ENCODE data around the gene TSSK3. TPM values are rescaled to one million over a fixed set of nuclear protein-coding genes. Genes with fewer than 3 reads are reported as not detected.

Gene TSSK3
- total RNA-seq, 1 donor from 2014 or later: 0.90 TPM

DNA sequence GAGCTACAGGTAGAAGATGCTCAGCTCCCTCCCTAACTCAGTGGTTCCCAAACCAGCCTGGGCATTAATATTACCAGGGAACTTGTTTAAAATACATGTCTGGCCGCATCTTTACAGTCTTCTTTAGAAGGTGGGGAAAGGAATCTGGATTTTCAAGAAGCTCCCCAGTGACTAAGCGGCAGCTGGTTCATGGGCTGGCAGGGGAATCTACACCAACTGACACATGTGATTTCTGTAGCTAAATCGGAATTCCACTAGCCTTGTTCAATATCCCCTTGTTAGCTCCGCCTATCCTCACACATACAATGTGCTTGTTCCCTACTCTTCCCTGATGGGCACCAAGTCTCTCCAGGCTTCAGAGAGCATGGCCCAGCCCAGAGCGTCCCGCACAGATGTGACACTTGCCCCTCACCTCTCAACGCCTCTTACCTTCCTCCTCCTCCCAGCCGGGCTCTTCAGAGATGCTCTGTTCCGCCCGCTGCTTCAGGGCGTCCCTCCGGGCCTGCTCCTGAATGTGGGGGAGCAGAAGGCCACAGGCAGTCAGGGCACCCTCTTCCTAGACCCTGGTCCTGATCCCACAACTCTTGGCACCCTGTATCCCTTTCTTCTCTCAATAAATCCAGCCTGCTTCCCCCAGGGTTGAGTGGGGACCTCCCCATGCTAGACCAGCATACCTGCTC lies 15.3 kb downstream of the TSSK3 start:
- DNase-seq (ENCODE audit: low spot score): no peak
- no peak overlapping the region for H3K27ac Mint-ChIP-seq (ENCODE audit: unreplicated experiment)

GRCh38 chr1:32380057-32380456 lies 17.7 kb downstream of the TSSK3 start:
- H3K27me3 Mint-ChIP-seq (ENCODE audit: low read depth): no peaks in the 10 kb centered on the region
- H3K4me3 Mint-ChIP-seq (ENCODE audit: unreplicated experiment): no peak overlapping the region
- no peaks in the 10 kb centered on the region for H3K9me3 Mint-ChIP-seq (ENCODE audit: low read depth)
- no peaks in the 10 kb centered on the region for H3K4me1 Mint-ChIP-seq (ENCODE audit: low read depth)
- no peak for DNase-seq (ENCODE audit: low spot score)
- H3K36me3 Mint-ChIP-seq (ENCODE audit: low read depth): peaks cover 39% of the 10 kb centered on the region
- no peak overlapping the region for H3K27ac Mint-ChIP-seq (ENCODE audit: unreplicated experiment)
- TF ChIP-seq, protein P1, sequence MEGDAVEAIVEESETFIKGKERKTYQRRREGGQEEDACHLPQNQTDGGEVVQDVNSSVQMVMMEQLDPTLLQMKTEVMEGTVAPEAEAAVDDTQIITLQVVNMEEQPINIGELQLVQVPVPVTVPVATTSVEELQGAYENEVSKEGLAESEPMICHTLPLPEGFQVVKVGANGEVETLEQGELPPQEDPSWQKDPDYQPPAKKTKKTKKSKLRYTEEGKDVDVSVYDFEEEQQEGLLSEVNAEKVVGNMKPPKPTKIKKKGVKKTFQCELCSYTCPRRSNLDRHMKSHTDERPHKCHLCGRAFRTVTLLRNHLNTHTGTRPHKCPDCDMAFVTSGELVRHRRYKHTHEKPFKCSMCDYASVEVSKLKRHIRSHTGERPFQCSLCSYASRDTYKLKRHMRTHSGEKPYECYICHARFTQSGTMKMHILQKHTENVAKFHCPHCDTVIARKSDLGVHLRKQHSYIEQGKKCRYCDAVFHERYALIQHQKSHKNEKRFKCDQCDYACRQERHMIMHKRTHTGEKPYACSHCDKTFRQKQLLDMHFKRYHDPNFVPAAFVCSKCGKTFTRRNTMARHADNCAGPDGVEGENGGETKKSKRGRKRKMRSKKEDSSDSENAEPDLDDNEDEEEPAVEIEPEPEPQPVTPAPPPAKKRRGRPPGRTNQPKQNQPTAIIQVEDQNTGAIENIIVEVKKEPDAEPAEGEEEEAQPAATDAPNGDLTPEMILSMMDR (IDR thresholded peaks at IDR 0.05): no peak

More for the DNA sequence above, 15.3 kb downstream of the TSSK3 start:
- no peaks in the 10 kb centered on the region for H3K9me3 Mint-ChIP-seq (ENCODE audit: low read depth)
- no peaks in the 10 kb centered on the region for H3K27me3 Mint-ChIP-seq (ENCODE audit: low read depth)
- peaks cover 1% of the 10 kb centered on the region for H3K4me1 Mint-ChIP-seq (ENCODE audit: low read depth)
- H3K4me3 Mint-ChIP-seq (ENCODE audit: unreplicated experiment): no peak overlapping the region
- TF ChIP-seq, protein P1 (IDR thresholded peaks at IDR 0.05): no peak
- peaks cover 47% of the 10 kb centered on the region for H3K36me3 Mint-ChIP-seq (ENCODE audit: low read depth)

DNA sequence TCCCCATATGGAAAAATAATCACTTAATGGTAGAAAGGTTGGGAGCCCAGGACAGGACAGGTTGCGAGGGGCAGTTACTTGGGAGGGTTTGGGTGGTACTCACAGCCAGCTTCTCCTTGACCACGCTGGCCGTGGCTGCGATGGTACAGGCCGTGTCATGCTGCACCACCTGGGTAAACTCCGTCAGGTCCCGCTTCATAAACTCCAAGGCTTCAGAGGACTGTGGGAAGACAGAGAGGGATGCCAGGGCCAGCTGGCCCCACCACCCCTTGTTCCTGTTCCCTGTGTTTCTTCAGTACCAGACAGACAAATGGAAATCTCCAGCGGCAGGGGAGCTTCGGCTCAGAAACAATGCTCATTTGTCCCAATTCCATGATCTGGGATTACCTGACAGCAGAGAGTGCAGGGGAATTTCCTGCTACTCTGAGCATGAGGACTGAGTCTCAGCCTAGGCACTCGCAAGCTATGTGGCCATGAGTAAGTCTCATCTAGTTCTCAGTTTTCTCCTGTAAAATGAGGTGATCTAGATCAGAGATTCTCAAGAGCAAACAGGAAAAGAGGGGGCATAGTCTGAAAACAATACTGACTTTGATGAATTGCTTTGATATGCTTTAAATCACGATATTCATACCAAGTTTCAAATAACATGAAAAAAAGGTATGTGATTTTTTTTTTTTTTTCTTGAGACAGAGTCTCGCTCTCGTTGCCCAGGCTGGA lies 24.5 kb downstream of the TSSK3 start:
- DNase-seq (ENCODE audit: low spot score): no peak
- Mint-ChIP-seq H3K9me3 (ENCODE audit: low read depth) (no peaks in the 10 kb centered on the region), H3K4me3 (ENCODE audit: unreplicated experiment) (no peak overlapping the region), H3K27ac (ENCODE audit: unreplicated experiment) (no peak overlapping the region), H3K4me1 (ENCODE audit: low read depth) (no peaks in the 10 kb centered on the region), H3K36me3 (ENCODE audit: low read depth) (peaks cover 17% of the 10 kb centered on the region), H3K27me3 (ENCODE audit: low read depth) (no peaks in the 10 kb centered on the region)
- TF ChIP-seq, protein P1 (IDR thresholded peaks at IDR 0.05): no peak

DNA sequence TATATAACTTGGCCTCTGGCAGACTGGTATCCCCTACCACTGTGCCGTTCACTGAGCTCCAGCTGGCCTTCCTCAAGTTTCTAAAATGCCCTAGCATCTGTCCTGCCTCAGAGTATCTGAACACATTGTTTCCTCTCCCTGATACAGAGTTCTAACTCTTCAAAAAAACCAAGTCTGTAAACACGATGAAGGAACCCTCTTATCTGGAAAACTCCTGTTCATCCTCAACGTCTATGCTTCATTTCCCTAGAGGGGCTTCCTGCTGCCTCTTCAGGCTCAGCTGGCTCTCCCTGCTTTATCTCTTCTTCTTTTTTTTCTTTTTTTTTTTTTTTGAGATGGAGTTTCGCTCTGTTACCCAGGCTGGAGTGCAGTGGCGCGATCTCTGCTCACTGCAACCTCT lies 26.3 kb downstream of the TSSK3 start:
- Mint-ChIP-seq H3K4me3 (ENCODE audit: unreplicated experiment) (no peak overlapping the region), H3K9me3 (ENCODE audit: low read depth) (no peaks in the 10 kb centered on the region), H3K36me3 (ENCODE audit: low read depth) (peaks cover 11% of the 10 kb centered on the region), H3K27me3 (ENCODE audit: low read depth) (no peaks in the 10 kb centered on the region), H3K4me1 (ENCODE audit: low read depth) (peaks cover 15% of the 10 kb centered on the region), H3K27ac (ENCODE audit: unreplicated experiment) (no peak overlapping the region)
- TF ChIP-seq, protein P1 (IDR thresholded peaks at IDR 0.05): no peak
- no peak for DNase-seq (ENCODE audit: low spot score)

DNA sequence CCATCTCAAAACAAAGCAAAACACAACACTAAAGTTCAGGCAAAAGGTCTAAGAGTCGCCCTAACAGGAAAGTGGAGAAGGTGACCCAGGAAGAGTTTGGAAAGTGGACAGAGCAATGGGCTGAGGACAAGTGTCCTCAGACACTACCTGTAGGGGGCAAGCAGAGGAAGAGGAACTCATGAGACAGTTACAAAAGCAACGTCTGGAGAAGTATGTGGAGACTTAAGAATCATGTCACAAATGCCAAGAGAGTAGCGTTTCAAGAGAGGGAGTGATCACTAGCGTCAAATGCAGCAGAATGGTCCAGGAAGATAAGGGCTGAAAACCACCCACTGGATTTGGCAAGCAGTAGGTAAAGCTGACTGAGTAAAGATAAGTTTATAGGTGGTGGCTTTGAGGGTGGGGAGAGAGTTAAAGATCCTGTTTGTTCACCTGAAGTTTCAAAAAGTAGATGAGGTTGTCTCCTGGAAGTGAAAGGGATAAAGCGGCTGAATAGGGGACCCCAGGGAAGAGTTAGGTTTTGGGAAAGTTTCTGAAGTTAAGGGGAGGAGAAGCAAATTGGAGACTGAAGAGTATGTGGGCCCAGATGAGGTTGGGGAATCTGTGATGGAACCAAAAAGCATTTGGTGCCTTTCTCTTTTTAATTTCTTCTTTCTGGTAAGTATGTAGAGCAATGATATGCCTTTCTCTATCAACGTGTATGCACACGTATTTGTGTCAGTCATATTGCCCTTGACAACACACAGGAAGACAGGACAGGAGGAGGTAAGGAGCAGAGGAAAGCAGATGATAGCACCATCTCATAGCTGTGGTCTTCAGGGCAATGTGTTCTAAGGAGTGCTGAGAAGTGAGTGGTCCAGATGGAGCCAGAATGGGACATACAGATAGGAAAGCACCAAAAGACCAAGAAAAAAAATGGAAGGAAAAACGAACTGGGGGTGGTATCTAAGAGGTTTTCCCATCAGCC lies 28.8 kb downstream of the TSSK3 start:
- no peaks in the 10 kb centered on the region for H3K27me3 Mint-ChIP-seq (ENCODE audit: low read depth)
- H3K4me1 Mint-ChIP-seq (ENCODE audit: low read depth): peaks cover 32% of the 10 kb centered on the region
- TF ChIP-seq, protein P1 (IDR thresholded peaks at IDR 0.05): no peak
- H3K9me3 Mint-ChIP-seq (ENCODE audit: low read depth): no peaks in the 10 kb centered on the region
- H3K36me3 Mint-ChIP-seq (ENCODE audit: low read depth): peaks cover 5% of the 10 kb centered on the region
- H3K4me3 Mint-ChIP-seq (ENCODE audit: unreplicated experiment): no peak overlapping the region
- no peak for DNase-seq (ENCODE audit: low spot score)
- H3K27ac Mint-ChIP-seq (ENCODE audit: unreplicated experiment): no peak overlapping the region
